Loucy (cell line): ENCODE measurements around the gene STN1.

Experiments used
- H2AFZ ChIP-seq: fragments of 200-600 bp; sonication (generic); 2 replicates; pipeline ENCODE4 v1.6.0; 2016; ENCODE audit warnings: antibody characterized with exemption, mild to moderate bottlenecking, low read length, moderate library complexity
- H3F3A ChIP-seq: fragments of 200-600 bp; 2 replicates; pipeline ENCODE4 v1.6.0; 2016; ENCODE audit warnings: antibody characterized with exemption, low read depth, mild to moderate bottlenecking
- H3K27me3 ChIP-seq: fragments of 200-600 bp; sonication (generic); 2 replicates; pipeline ENCODE4 v1.6.1; 2014; ENCODE audit warnings: low read length, mild to moderate bottlenecking; ENCODE audit not compliant: insufficient read depth, poor library complexity, severe bottlenecking
- H3K36me3 ChIP-seq: fragments of 200-600 bp; sonication (generic); 2 replicates; pipeline ENCODE4 v1.6.1; 2016; ENCODE audit warnings: low read length; ENCODE audit not compliant: insufficient read depth
- H3K4me1 ChIP-seq: fragments of 200-600 bp; sonication (generic); 2 replicates; pipeline ENCODE4 v1.5.1; 2014; ENCODE audit warnings: low read length, mild to moderate bottlenecking; ENCODE audit not compliant: insufficient read depth, poor library complexity, severe bottlenecking
- H3K4me2 ChIP-seq: fragments of 200-600 bp; sonication (generic); 2 replicates; pipeline ENCODE4 v1.6.0; 2014; ENCODE audit warnings: antibody characterized with exemption, low read length, low read depth, mild to moderate bottlenecking; ENCODE audit not compliant: poor library complexity, severe bottlenecking
- H3K4me3 ChIP-seq: fragments of 200-600 bp; sonication (generic); 2 replicates; pipeline ENCODE4 v1.5.1; 2014; ENCODE audit warnings: low read length, mild to moderate bottlenecking, mixed read lengths; ENCODE audit not compliant: poor library complexity, severe bottlenecking
- H3K79me2 ChIP-seq: fragments of 200-600 bp; sonication (generic); 2 replicates; pipeline ENCODE4 v1.6.1; 2014; ENCODE audit warnings: low read length; ENCODE audit not compliant: insufficient read depth
- H3K9ac ChIP-seq: fragments of 200-600 bp; sonication (generic); 2 replicates; pipeline ENCODE4 v1.6.0; 2014; ENCODE audit warnings: mild to moderate bottlenecking, low read depth, low read length, moderate library complexity; ENCODE audit not compliant: poor library complexity, severe bottlenecking
- H3K9me2 ChIP-seq: fragments of 200-600 bp; sonication (generic); replicated peaks from 2 replicates; pipeline ENCODE4 v1.6.1; 2016; ENCODE audit warnings: low read depth, low read length, mixed read lengths
- H3K9me3 ChIP-seq: fragments of 200-600 bp; sonication (generic); 2 replicates; pipeline ENCODE4 v1.6.1; 2014; ENCODE audit warnings: mild to moderate bottlenecking, antibody characterized with exemption, low read length, low read depth; ENCODE audit not compliant: insufficient read depth
- H4K20me1 ChIP-seq: fragments of 200-600 bp; sonication (generic); 2 replicates; pipeline ENCODE4 v1.6.0; 2014; ENCODE audit warnings: antibody characterized with exemption, low read length, mild to moderate bottlenecking; ENCODE audit not compliant: insufficient read depth, poor library complexity, severe bottlenecking
- EZH2phosphoT487 ChIP-seq: fragments of 200-600 bp; IDR thresholded peaks from 2 replicates; pipeline ENCODE4 v1.6.1; 2018; ENCODE audit warnings: antibody characterized with exemption, mild to moderate bottlenecking, moderate library complexity, borderline replicate concordance
- TF ChIP-seq, protein P1 (sequence below): fragments of 200-600 bp; sonication (generic); conservative IDR thresholded peaks from 2 replicates; pipeline ENCODE4 v1.5.1; 2014; ENCODE audit warnings: mild to moderate bottlenecking, antibody characterized with exemption, low read length

STN1 gene

DNA sequence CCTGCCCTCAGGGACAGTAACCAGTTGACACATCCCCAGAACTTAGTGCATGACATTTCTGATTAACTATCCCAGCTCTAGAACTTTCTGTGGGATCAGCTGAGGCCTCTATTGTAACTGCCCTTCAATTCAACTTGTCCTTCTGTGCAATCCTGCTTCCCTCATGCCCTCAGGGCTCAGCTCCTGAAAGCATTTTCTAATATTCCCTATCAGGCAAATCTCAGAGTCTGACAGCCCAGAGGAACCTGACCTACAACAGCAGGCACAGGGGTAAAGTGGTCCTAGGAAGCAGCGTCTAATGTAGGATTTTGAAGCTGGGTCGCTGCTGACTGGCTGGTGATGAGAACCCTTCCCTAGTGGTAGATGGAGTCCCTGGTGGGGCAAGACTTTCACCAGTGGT is 13.6 kb upstream of the STN1 start:
- H3K4me1 ChIP-seq, result no peaks in the 10 kb centered on the region
- H3K4me2 ChIP-seq, result no peak overlapping the region
- no peaks in the 10 kb centered on the region for H3K9me3 ChIP-seq
- no peaks in the 10 kb centered on the region for H3K9me2 ChIP-seq
- TF ChIP-seq EZH2phosphoT487, result no peak
- TF ChIP-seq, protein P1, sequence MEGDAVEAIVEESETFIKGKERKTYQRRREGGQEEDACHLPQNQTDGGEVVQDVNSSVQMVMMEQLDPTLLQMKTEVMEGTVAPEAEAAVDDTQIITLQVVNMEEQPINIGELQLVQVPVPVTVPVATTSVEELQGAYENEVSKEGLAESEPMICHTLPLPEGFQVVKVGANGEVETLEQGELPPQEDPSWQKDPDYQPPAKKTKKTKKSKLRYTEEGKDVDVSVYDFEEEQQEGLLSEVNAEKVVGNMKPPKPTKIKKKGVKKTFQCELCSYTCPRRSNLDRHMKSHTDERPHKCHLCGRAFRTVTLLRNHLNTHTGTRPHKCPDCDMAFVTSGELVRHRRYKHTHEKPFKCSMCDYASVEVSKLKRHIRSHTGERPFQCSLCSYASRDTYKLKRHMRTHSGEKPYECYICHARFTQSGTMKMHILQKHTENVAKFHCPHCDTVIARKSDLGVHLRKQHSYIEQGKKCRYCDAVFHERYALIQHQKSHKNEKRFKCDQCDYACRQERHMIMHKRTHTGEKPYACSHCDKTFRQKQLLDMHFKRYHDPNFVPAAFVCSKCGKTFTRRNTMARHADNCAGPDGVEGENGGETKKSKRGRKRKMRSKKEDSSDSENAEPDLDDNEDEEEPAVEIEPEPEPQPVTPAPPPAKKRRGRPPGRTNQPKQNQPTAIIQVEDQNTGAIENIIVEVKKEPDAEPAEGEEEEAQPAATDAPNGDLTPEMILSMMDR, result no peak
- H3K4me3 ChIP-seq, result no peak overlapping the region
- no peaks in the 10 kb centered on the region for H3K79me2 ChIP-seq
- no peak overlapping the region for H3K9ac ChIP-seq
- H3K36me3 ChIP-seq, result no peaks in the 10 kb centered on the region
- H3K27me3 ChIP-seq, result peaks cover 9% of the 10 kb centered on the region
- no peaks in the 10 kb centered on the region for H4K20me1 ChIP-seq
- no peak overlapping the region for H2AFZ ChIP-seq
- H3F3A ChIP-seq, result no peaks in the 10 kb centered on the region

DNA sequence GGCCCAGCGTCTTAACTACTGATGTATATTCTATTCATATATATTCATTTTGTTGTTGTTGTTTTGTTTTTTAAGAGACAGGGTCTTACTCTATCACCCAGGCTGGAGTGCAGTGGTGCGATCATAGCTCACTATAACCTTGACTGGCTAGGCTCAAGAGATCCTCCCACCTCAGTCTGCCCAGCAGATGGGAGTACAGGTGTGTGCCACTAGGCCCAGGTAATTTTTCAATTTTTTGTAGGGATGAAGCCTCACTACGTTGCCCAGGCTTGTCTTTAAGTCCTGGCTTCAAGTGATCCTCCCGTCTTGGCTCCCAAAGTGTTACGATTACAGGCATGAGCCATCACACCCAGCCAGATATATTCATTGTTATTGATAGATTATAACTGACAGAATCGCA is 12.9 kb upstream of the STN1 start:
- H4K20me1 ChIP-seq, result no peaks in the 10 kb centered on the region
- no peak overlapping the region for H2AFZ ChIP-seq
- no peak overlapping the region for H3K9ac ChIP-seq
- H3K9me2 ChIP-seq, result no peaks in the 10 kb centered on the region
- no peaks in the 10 kb centered on the region for H3K79me2 ChIP-seq
- no peaks in the 10 kb centered on the region for H3K36me3 ChIP-seq
- no peak overlapping the region for H3K4me3 ChIP-seq
- no peaks in the 10 kb centered on the region for H3F3A ChIP-seq
- no peaks in the 10 kb centered on the region for H3K4me1 ChIP-seq
- no peak overlapping the region for H3K4me2 ChIP-seq
- H3K27me3 ChIP-seq, result peaks cover 2% of the 10 kb centered on the region
- no peaks in the 10 kb centered on the region for H3K9me3 ChIP-seq
- TF ChIP-seq, protein P1, result no peak
- TF ChIP-seq EZH2phosphoT487, result no peak

DNA sequence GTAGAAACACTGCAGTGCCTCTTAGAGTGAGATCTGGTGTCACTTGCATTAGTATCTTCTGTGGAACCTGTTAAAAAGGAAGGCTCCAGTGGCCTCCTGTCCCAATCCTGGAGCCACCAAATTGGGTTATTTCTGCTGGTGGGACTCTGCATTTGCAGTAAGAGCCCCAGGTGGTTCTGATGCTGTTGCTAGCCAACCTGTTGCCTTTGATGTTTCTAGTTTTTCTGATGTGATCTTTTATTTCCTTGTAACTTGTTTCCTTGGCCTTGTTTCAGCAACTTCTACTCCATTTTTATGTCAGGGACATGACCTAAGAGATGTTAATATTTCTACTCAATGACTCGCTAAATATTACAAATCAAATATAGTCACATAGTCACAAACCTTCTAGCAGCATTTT is 12.5 kb upstream of the STN1 start:
- no peaks in the 10 kb centered on the region for H3K36me3 ChIP-seq
- no peak overlapping the region for H3K4me3 ChIP-seq
- no peaks in the 10 kb centered on the region for H3K79me2 ChIP-seq
- H2AFZ ChIP-seq, result no peak overlapping the region
- H3K9me2 ChIP-seq, result no peaks in the 10 kb centered on the region
- H4K20me1 ChIP-seq, result no peaks in the 10 kb centered on the region
- no peaks in the 10 kb centered on the region for H3F3A ChIP-seq
- H3K9me3 ChIP-seq, result no peaks in the 10 kb centered on the region
- no peaks in the 10 kb centered on the region for H3K4me1 ChIP-seq
- no peak overlapping the region for H3K4me2 ChIP-seq
- TF ChIP-seq, protein P1, result no peak
- TF ChIP-seq EZH2phosphoT487, result no peak
- no peak overlapping the region for H3K9ac ChIP-seq
- H3K27me3 ChIP-seq, result no peaks in the 10 kb centered on the region
